ENCODE data around the gene IFNL4. TPM values are rescaled to one million over a fixed set of nuclear protein-coding genes. Genes with fewer than 3 reads are reported as not detected.

The IFNL4 gene
- total RNA-seq, 1 donor from 2014 or later: not detected

Other genes with a start within 250 kb of the IFNL4 start
- gene FBXO27, start 216.3 kb downstream of the IFNL4 start, total RNA-seq: 0.12 and 0.54 TPM in 2 replicates
- 0.10 TPM in 1 of 2 replicates, not detected in the other for gene ACP7, start 164.5 kb downstream of the IFNL4 start, total RNA-seq
- gene PAK4, start 123.1 kb downstream of the IFNL4 start, total RNA-seq: 18.5 and 19.9 TPM in 2 replicates
- gene NCCRP1, start 51.9 kb downstream of the IFNL4 start, total RNA-seq: not detected in 2 replicates
- gene SYCN, start 44.6 kb downstream of the IFNL4 start, total RNA-seq: not detected in 2 replicates
- not detected in 2 replicates for gene IFNL3, start 3.9 kb downstream of the IFNL4 start, total RNA-seq
- gene IFNL2, start 19.5 kb upstream of the IFNL4 start, total RNA-seq: not detected in 2 replicates
- gene IFNL1, start 47.6 kb upstream of the IFNL4 start, total RNA-seq: 0.23 TPM in 1 of 2 replicates, not detected in the other
- 5.7 and 6.0 TPM in 2 replicates for gene LRFN1, start 72.0 kb upstream of the IFNL4 start, total RNA-seq
- gene GMFG, start 87.2 kb upstream of the IFNL4 start, total RNA-seq: 355 and 359 TPM in 2 replicates
- gene SAMD4B, start 93.6 kb upstream of the IFNL4 start, total RNA-seq: 71.3 and 71.8 TPM in 2 replicates
- 54.8 and 57.3 TPM in 2 replicates for gene PAF1, start 142.2 kb upstream of the IFNL4 start, total RNA-seq
- gene MED29, start 142.5 kb upstream of the IFNL4 start, total RNA-seq: 37.5 and 45.8 TPM in 2 replicates
- gene ZFP36, start 158.0 kb upstream of the IFNL4 start, total RNA-seq: 31.2 and 32.0 TPM in 2 replicates
- 43.9 and 47.3 TPM in 2 replicates for gene PLEKHG2, start 163.8 kb upstream of the IFNL4 start, total RNA-seq
- gene RPS16, start 187.1 kb upstream of the IFNL4 start, total RNA-seq: 2,440 and 2,532 TPM in 2 replicates
- gene SUPT5H, start 196.7 kb upstream of the IFNL4 start, total RNA-seq: 200 and 203 TPM in 2 replicates
- gene TIMM50, start 232.0 kb upstream of the IFNL4 start, total RNA-seq: 121 and 127 TPM in 2 replicates

All from activated T-helper 1 cell treated with anti-CD3 and anti-CD28 coated beads, Interleukin-12 subunit alpha, Interleukin-12 subunit beta, Interleukin-2, Interleukin-4 antibody, amounts not matched to agents 30 ng/mL and 10 ng/mL and 1 ng/mL, durations not matched to agents 14 hours and 24 hours and 36 hours (primary cell).